K562 (cell line): Measurements from ENCODE around the gene KAT7. TPM values are rescaled to one million over a fixed set of nuclear protein-coding genes. Genes with fewer than 3 reads are reported as not detected.

Source experiments
- ASH1L ChIP-seq: fragments of 450-650 bp; IDR thresholded peaks from 2 replicates; pipeline ENCODE4 v1.6.1; 2018; ENCODE audit warnings: borderline replicate concordance, mild to moderate bottlenecking, low read depth; ENCODE audit not compliant: partially characterized antibody
- ATF1 ChIP-seq, 2 experiments: fragments of 450-650 bp in 1 of 2; IDR thresholded peaks; 2 replicates each; pipeline ENCODE4 v1.6.1; 2016; ENCODE audit warnings: missing compliant biosample characterization in 1 of 2, missing genetic modification characterization in 1 of 2
- ATF6 ChIP-seq: sonication (generic); formaldehyde crosslinking; IDR thresholded peaks from 2 replicates; pipeline ENCODE4 v1.4.0; 2020; ENCODE audit warnings: mild to moderate bottlenecking, missing genetic modification reagents
- HCFC1 ChIP-seq: IDR thresholded peaks from 2 replicates; pipeline ENCODE4 v1.6.1; 2012; ENCODE audit warnings: low read depth, low read length, improper control_type of control experiment
- KAT8 ChIP-seq: fragments of 450-650 bp; IDR thresholded peaks from 2 replicates; pipeline ENCODE4 v1.6.1; 2016; ENCODE audit warnings: low read depth, mild to moderate bottlenecking
- PKNOX1 ChIP-seq: fragments of 450-650 bp; IDR thresholded peaks from 2 replicates; pipeline ENCODE4 v1.6.1; 2016
- RBFOX2 ChIP-seq: fragments of 200-400 bp; formaldehyde crosslinking; IDR thresholded peaks from 2 replicates; pipeline ENCODE4 v1.6.1; 2017; ENCODE audit warnings: low read depth, mild to moderate bottlenecking, low read length, moderate library complexity
- SAP30 ChIP-seq: fragments of 200-600 bp; sonication (generic); IDR thresholded peaks from 2 replicates; pipeline ENCODE4 v1.6.1; 2012; ENCODE audit warnings: borderline replicate concordance, low read depth, mild to moderate bottlenecking, moderate library complexity, low read length, control low read depth, inconsistent platforms; ENCODE audit not compliant: insufficient read depth, poor library complexity, severe bottlenecking
- SNAPC5 ChIP-seq: fragments of 250-450 bp; sonication (Bioruptor Pico); IDR thresholded peaks from 2 replicates; pipeline ENCODE4 v1.8.0; 2021; ENCODE audit warnings: moderate library complexity, mild to moderate bottlenecking, inconsistent platforms
- UBTF ChIP-seq, 2 experiments: IDR thresholded peaks; 2 replicates each; pipeline ENCODE4 v1.6.1; 2012; ENCODE audit warnings: improper control_type of control experiment in 2 of 2, low read depth in 2 of 2, low read length in 2 of 2, borderline replicate concordance in 1 of 2
- ZBTB33 ChIP-seq: sonication (generic); formaldehyde crosslinking; IDR thresholded peaks from 2 replicates; pipeline ENCODE4 v1.8.1; 2023; ENCODE audit warnings: mild to moderate bottlenecking, missing genetic modification reagents
- ZNF398 ChIP-seq: fragments of 250-450 bp; sonication (Bioruptor Pico); IDR thresholded peaks from 2 replicates; pipeline ENCODE4 v1.8.0; 2021; ENCODE audit warnings: moderate library complexity, mild to moderate bottlenecking, inconsistent platforms
- ZNF695 ChIP-seq: fragments of 450-650 bp; formaldehyde crosslinking; IDR thresholded peaks from 2 replicates; pipeline ENCODE4 v1.4.0; 2020; ENCODE audit warnings: mild to moderate bottlenecking, moderate library complexity
- polyA plus RNA-seq, 8 experiments: library from polyadenylated mRNA; depleted of rRNA in 4 of 8; stranded (reverse) in 5 of 8; unstranded in 3 of 8; fragments of >200 nt; fragmentation: Nextera tagmentation in 2 of 8; fragmentation: Illumina TruSeq in 1 of 8; extraction: Ambion mirVana in 2 of 8; extraction: Trizol in 1 of 8; gene quantifications; 2 replicates each; pipeline versions ENCODE4 v1.2.1 to v1.2.3, GENCODE V29; 2011 to 2014; ENCODE audit warnings: inconsistent platforms in 1 of 8, missing spikeins in 1 of 8
- total RNA-seq, 7 experiments: library from RNA; depleted of rRNA in 6 of 7; stranded (reverse); fragments of >200 nt in 6 of 7; fragmentation: Illumina TruSeq in 2 of 7; extraction: Trizol in 2 of 7; gene quantifications; 2 replicates each; pipeline versions ENCODE4 v1.2.1 to v1.2.3, GENCODE V29; 2011 to 2021; ENCODE audit warnings: low replicate concordance in 1 of 7

The KAT7 gene
- total and polyA plus RNA-seq, 9 of the 15 experiments (the other 6 are each of a cell fraction or from before 2014, with no cell fraction given): 10.8 to 57.3 (median 34.8) TPM

- TF ChIP-seq HCFC1: peak; percentile 96
- TF ChIP-seq ATF1 (CRISPR knock-in tag; IDR thresholded peaks at IDR 0.05): no peak; the same call in 1 of the 2 replicates
- peak; percentile 98 for TF ChIP-seq ATF1 (tag; IDR thresholded peaks at IDR 0.05)
- peak; percentile 77; the same call in 1 of the 2 replicates for TF ChIP-seq ATF6 (CRISPR knock-in tag)
- peak; percentile 99 for TF ChIP-seq ASH1L
- TF ChIP-seq UBTF (IDR thresholded peaks at IDR 0.05; ENCODE audit: borderline replicate concordance in 1 of 2, low read depth in 2 of 2, low read length in 2 of 2): no peak
- TF ChIP-seq KAT8: no peak
- TF ChIP-seq SAP30: peak; percentile 89
- peak; percentile 98 for TF ChIP-seq RBFOX2
- TF ChIP-seq ZNF695 (CRISPR knock-in tag): 0 out of 2 replicates have a peak, but pooled peaks have one; percentile 46
- TF ChIP-seq SNAPC5 (CRISPR knock-in tag): no peak
- no peak for TF ChIP-seq ZNF398 (CRISPR knock-in tag)
- peak; percentile 68; the same call in 1 of the 2 replicates for TF ChIP-seq ZBTB33 (CRISPR knock-in tag)
- TF ChIP-seq PKNOX1: peak; percentile 99
These were observed at the start of gene KAT7 (continued) for GRCh38 chr17:49788478-49789242.
